ENCODE measurements around the gene RERE.

RERE gene

DNA sequence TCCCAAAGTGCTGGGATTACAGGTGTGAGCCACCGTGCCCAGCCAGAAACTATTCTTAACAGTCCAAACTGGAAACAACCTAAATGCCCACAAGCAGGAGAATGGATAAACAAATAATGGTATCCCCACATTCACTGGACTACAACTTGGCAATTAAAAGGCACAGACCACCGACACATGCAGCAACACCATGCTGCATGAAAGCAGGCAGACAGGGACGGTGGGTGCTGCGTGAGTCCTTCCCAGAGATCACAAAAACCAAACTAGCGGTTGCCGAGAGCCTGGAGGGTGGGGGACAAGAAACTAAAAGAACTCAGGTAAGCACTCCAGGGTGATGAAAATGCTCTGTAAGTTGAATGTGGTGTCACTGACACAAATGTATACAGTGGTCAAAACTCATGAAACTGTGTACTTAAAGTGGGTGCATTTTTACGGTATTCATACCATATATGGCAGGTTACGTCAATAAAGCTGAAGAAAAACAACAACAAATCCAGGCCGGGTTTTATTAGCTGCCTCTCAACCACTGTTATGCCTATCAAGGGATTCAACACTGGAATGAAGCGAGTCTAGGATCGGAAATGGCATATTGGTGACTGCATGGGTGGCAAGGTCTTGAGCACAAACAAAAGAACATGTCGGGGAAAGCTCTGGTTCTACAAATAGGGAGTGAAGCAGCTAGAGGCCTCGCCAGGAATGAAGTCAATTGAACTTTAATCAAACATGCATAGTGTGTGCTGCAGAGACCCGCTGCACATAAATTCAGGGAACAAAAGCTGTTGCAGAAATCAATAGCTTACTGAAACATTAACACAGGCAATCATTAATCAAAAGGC lies 447.2 kb downstream of the RERE start:
- DNase-seq = no peak

DNA sequence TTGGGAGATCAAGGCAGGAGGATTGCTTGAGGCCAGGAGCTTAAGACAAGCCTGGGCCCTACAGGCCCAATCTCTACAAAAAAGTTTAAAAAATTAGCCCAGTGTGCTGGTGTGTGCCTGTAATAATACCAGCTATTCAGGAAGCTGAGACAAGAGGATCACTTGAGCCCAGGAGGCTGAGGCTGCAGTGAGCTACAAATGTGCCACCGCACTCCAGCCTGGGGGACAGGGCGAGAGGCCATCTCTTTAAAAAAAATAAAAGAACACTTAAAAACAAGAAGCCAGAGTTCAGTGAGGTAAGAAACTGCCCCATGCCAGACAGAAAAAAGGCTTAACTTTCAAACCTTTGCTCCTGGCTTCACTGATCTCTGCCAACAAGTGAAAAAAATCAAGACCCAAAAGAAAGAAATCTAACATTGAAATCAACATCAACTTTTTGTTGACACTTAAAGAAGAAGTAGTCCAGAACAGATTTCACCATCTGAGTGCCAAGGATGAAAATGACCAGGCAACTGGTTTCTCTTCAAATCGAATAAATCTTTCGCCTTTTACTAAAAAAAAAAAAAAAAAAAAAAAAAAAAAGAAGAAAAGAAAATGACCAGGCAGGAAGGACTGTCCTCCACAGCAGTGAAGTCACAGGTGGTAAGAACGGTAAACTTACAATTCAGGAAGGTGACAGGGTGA lies 448.3 kb downstream of the RERE start:
- DNase-seq = no peak

DNA sequence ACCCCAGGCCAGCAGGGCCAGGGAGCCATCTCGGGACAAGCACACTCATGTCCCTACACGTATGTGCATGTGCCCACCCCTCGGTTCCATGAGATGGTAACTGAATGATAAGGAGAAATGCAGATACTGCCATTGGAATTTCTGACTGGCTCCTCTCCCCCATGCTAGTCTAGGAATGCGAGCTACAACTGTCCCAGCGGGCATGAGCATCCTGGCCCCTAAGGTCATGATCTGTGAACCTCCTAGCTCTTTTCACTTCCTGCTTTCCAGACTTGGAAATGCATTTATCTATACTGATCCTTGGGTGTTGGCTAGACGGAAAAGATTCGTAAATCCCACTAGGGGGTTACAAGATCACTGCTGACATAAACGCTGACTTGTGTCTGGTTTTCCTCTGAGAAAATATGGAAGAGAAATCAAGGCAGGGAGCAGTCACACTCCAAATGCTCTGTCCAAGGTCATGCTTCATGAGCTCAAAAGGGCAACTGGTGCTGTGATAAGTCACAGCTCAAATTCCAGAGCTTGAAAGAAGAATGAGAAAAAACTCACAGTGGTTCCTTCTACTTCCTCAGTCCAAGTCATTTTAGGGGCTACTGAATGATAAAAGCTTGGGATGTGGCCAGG lies 449.8 kb downstream of the RERE start:
- DNase-seq = no peak

DNA sequence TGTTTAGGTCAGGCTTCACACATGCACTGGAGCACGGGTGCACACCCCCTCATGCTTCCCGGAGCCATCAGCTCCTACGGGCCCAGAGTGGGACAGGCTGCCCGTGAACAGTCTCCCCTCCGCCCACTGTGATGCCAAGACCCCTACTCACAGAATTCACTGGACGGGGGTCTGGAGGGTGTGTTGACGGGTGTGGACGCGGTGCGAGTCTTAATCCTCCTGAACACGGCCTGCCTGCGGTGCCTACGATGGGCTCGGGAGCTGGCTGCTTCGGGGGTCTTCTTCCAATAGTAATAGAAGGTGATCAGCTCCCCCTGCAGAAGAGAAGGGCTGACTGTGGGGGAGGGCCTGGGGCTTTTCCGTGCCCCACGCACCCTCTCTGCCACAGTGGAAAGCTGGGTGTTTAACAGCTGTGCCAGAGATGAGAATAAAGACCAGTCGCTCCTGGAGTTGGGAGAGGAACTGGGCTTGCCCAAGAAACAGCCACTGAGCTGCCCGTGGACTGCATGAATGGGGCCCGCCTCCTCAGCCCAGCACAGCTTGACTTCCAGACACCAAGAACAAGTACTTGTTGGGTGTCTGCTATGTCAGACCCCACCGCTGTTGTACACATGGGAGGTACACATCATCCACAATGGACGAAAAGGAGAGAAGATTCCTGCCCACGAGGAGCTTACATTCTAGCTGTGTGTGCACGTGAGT lies 451.6 kb downstream of the RERE start:
- DNase-seq = peak; percentile 12

DNA sequence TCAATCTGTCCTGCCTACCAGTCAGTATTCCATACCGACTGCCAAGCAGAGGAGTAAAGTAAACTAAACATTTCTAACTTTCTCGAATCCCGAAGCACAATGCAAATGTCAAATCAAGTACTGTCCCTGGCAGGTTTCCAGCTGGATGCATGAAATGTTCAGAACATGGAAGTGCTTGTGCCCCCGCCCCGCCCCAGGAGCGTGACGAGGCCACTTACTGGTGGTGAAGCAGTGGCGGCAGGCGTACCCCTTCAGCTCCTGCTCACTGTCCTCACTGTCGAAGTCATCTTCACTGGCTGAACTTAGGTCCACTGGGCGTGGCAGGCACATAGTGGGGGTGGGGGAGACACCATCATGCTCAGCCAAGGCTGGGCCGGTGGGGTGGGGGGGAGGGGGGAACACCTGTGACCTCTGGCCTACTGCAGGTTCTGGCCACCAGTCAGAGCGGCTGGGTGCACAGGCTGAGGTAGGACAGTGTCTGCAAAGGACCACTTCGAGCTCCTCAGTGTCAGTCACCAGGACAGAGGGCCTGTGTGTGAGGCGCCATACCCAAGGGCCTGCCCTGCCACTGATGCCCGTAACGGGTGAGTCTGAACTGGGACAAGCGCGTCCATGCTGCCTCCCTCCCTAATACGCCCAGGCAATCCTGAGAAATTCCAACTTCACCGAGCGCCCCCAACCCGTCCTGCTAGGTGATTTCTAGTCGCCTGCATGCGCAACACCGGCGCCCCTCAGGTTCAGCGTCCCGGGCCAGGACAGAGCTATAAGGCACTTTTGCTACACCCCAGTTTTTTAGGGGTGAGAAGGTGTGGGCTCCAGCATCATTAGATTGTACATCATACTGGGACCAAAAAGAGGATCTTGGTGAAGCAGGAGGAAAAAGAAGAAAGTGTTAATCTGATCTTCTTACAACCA lies 452.7 kb downstream of the RERE start:
- peak; percentile 28 for DNase-seq

DNA sequence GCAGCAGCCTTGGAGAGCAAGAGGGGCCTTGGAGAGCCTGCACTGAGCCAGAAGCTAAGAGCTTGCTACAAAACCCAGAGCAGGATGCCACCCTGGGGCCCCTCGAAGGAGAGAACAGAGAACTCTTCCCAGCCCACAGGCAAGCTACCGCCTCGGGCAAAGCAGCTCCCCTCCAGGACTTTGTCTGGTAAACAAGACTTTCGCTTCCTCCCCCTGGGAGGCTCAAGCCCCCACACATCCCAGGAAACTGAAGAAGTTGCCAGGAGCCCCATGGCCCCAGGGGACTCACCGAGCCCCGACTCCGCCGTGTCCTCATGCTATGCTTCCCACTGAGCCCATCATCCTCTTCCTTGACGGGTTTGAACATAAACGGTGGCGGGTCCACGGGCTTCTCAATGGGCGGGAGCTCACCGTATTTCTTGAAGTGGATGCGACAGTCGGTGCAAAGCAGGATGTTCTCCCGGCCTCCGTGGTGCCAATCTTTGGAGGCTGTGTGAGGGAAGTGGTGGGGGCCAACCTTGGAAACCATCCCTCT lies 453.6 kb downstream of the RERE start:
- no peak for DNase-seq

DNA sequence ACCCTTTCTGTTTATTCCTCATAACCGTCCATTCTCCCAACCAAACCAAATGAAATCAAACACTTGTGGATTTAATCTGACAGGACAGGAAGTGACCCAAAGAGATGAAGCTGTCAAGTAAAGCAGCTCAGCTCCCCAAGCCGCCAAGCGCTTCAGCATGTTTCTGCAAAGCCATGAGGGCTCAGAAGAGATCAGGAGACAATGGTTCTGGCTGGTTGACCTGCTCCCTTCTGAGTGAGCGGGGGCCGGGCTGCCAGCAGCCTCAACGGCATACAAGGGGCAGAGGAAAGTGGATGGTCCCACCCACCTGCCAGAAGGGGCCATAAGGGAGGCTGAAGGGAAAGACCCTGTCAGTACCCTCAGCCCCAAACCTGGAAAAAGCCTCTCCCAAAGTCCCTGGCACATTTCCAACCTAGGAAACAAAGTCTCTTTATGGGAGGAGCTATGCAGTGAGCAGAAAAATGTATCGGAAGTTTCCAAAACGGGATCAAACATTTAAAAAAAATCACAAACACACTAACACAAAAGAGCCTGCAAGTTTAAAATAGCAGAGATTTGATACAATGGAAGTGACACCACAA lies 454.2 kb downstream of the RERE start:
- no peak for DNase-seq

DNA sequence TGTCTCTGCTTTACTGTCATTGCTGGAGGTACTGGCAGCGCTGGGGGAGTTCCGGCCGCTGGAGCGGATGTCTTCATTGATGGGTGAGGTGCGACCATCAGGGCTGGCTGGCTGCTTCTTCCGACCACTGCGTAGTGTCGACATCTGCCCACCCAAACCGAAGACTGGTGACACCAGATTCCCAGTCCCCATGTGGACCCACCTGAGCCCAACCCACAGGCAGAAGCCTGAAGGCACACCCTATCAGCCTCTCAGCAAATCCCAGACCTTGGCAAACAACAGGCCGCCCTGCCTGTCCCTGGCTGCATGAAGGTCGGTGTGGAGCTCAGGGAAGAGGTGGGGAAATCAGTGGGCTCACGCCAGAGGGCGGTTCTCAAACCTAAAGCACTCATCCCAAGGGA lies 454.7 kb downstream of the RERE start:
- DNase-seq = no peak

DNA sequence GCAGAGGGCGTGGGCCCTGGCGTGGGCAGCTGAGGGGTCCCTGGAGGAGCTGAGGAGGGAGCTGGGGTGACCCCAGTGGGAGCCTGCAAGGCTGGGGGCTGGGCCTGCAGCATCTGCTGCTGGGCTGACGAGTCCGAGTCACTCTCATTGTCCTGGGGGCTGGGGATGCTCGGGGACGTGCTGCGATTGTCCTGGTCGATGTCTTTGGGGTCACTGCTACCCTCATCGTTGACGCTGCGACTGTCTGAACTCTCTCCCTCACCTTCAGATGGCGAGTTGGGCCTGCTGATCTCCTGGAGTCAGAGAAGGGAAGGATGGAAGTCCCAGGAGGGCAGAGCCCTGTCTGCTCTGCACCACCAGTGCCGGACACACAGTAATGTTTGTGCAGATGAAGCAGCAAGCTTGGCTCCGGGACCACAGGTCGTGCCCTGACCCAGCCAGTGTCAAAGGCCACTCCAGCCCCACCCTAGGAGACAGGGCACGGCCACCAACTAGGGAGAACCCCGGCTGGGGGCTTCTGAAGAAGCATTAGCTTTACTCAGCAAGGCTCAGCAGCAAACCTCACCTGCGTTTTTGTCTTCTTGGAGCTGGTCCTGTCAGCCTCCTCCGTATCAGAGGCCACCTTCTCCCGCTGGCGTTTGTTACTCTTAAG lies 456.1 kb downstream of the RERE start:
- no peak for DNase-seq

DNA sequence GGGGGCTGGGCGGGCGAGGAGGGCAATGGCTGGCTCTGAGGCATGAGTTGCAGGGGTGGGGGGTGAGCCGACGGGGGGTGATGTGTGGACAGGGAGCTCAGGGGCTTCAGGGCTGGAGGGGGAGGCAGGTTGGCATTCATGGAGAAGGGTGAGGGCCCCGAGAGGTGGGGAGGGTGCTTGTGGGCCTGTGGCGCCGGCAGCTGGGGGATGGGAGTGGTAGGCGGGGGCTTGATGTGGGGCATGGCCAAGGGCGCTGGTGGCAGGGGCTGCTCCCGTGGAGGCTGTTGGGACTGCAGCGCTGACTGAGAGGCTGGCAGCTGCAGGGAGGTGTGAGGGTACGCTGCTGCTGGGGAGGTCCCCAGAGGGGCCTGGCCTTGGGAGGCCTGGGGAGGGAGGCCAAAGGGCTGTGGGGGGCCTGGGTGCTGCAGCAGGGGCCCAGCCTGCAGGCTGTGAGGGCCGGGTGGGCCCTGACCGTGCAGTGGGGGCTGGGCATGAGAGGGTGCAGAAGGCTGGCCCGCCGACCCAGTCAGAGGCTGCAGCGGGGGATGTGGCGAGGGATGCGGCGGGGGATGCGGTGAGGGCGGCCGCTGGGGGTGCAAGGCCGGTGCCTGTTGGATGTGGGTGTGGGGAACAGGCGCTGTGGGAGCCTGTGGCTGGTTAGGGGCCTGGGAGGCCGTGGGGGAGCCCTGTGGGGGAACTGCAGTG lies 456.8 kb downstream of the RERE start:
- peak; percentile 18 for DNase-seq

DNA sequence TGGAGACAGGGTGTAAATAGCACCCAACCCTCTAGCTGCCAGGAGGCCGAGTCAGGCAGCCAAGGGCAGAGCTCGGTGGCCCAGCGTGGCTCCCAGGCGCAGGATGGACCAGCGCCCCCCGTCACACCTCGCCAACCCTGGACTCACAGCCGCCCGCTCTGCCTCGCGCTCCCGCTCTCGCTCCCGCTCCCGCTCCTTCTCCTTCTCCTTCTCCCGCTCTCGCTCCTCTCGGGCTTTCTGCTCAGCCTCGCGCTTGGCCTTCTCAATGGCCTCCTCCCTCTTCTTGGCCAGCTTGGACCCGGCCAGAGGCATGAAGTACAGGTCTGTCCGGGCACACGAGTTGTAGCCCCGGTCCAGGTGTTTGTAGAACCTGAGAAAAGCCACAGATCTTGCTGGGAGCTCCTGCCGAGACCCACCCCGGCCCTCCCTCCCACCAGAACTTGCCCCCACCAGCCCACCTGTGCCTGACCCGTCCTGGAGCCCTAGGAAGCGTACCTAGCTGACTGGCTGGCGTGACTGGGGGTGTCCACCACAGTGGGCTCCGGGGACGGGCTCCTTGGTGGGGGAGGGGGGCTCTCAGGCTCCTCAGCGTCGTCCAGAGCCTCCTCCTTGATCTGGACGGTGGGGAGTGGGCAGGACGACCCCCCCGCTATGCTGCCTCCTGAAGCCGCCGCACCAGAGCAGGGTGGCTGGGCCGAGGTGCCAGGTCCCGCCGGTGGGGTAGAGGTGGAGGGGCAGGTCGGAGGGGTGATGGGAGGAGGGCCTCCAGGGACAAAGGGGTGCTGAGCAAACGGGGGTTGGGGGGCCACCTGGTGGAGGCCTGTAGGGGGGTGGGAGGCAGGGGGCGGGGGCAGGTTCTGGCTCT lies 457.6 kb downstream of the RERE start:
- DNase-seq = peak; percentile 27

DNA sequence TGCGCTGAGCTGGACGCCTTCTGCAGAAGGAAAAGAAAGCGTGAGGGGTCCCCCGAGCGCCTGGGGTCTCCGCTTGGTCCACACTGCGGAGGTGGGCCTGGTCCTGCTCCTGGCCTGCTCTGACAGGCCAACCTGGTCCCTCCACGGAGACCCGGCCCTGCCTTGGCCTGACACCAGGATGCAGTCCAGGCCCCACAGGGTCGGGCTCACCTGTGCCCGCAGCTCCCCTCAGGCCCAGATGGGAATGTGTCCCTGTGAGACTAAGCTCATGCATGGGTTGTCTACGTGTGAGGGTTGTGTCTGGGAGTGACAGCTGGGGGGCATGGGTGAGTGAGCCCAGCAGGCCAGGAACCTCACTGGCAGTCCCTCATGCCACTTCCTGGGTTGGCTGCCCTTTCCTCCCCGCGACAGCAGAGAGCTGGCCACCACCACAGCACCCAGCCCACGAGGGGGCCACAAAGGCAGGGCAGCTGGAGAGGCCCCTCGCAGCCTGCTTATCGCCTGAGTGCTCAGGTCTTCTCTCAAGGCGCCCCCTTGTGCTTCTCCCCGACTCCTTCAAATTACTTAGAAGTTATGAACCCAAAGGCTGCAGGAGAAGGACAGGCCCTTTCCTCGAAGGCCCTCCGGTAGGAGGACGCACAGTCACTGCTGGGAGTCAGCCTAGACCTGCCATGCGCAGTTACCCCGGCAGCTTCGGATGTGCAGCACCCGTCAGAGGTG lies 458.4 kb downstream of the RERE start:
- DNase-seq = peak; percentile 16

DNA sequence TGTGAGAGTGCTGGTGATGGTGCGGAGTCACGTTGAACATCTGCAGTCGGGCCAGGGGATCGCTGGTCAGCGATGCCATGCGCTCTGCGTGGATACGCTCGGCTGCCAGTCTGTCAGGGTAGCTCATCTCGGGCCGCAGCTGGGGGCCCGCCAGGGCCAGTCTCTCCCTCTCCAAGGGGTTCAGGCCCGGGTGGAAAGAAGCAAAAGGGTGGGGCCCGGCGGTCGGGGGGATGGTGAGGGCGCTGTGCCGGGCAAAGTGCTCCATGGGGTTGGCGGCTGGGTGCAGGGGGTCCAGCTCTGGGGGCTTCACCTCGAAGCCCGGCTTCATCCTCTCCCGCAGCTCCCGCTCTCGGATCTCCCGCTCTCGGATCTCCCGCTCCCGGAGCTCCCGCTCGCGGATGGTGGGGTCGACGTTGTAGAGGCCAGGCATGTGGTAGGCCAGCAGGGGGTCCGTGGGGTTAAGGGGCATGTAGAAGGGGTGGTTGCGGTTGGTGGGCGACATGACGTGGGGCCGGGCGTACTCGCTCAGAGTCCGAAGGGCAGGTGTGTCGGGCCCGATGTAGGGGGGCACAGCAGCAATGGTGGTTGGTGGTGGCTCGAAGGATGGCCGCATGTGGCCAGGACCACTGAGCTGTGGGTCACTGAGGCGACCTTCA lies 459.1 kb downstream of the RERE start:
- no peak for DNase-seq

DNA sequence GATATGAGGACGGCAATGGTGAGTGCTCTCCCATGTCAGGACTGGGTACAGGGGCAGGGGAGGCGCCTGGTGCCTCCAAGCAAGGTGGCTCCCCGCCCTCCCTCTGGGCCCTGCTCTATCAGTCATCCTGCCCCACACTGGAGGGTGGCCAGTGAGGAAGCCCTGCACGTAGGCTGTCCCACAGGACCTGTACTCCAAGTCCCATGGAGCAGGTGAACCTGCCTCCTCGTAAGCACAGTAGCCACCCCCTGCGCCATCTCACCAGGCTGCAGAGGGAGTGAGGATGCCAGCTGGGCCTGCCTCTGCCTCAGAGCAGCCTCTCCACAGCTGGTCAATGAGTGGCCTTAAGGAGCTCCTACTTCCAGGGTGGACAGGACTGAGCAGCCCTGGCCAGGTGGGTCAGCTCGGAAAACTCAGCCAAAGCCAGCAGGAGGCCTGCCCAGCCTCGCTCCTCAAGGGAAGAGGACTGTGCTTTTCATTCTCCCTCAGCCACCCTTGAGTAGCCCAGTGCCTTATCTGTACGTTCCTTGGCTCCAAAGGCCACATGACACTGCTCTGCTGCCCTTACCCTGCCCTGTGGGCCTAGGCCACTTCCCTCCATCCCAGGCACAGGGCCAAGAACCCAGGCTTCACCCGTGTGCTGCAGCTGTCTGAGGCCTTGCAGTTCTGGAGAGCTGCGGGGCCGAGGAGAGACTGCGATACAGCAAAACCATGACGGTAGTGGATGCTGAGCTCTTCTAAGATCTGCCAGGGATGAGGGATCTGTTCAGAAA lies 459.9 kb downstream of the RERE start:
- peak; percentile 11 for DNase-seq

DNA sequence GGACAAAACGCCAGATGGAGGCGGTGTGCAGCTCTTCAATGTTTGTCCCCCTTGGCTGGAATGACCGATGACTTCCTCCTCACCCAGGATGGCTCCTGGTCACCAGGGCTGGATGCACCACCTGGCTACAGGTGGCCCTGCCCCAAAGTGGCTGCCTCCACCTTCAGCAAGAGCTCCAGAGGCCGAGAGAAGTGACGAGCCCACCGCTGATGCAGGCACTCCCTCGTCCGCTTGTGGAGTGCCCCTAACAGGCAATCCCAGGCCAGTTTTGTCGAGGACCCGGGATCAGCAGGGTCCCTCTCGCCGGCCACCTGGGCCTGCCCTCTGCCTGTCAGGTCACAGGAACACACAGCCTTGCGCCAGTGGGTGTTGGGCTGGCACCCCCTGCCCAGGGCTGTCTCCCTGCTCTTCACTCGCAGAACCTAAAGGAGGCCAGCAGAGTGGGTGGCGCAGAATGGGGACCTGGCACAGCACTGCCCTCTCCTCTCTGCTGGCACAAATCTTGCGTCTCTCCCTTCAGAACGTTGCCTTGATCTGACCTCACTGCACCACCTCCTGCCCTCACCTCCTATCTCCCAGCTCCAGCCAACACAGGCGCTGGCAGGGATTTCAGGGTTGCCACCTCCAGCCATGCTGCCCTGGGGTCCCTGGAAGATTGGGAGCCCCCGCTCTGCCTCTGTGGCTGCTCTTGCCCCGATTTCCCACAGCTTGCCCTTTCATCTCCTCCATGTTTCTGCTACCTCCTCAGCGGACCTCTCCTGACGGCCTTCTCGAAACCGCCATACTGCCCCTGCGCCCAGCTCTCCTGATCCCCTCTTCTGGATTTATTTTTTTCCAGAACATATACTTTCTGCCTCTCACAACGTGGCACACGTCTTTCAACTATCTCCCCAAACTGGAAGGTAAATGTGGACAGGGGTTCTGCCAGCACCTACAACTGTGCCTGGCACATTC lies 460.9 kb downstream of the RERE start:
- DNase-seq = peak; percentile 17
